ENCODE results near the gene STYXL2.

Gene STYXL2

GRCh38 chr1:167081594-167082156, 12.2 kb upstream of the STYXL2 start:
- DNase-seq: peak; percentile 32

- no peak for DNase-seq
These were observed 11.3 kb upstream of the STYXL2 start for GRCh38 chr1:167082511-167083027.

- DNase-seq: peak; percentile 22
These were observed 10.7 kb upstream of the STYXL2 start for GRCh38 chr1:167083066-167083665.

GRCh38 chr1:167083871-167084270, 10.0 kb upstream of the STYXL2 start:
- no peak for DNase-seq

GRCh38 chr1:167084757-167085156, 9.1 kb upstream of the STYXL2 start:
- no peak for DNase-seq

GRCh38 chr1:167086033-167086432, 7.8 kb upstream of the STYXL2 start:
- DNase-seq: no peak

- DNase-seq: no peak
These were observed 7.1 kb upstream of the STYXL2 start for GRCh38 chr1:167086768-167087167.

GRCh38 chr1:167088746-167089417, 5.0 kb upstream of the STYXL2 start:
- no peak for DNase-seq

GRCh38 chr1:167089939-167090313, 3.9 kb upstream of the STYXL2 start:
- no peak for DNase-seq

- DNase-seq: peak; percentile 9
These were observed 3.4 kb upstream of the STYXL2 start, which contains the start of gene GPA33 for GRCh38 chr1:167090314-167090942. TSS of gene GPA33 (minus strand) at chr1:167090377. CDS start at chr1:167090287, 90 bp downstream.

- DNase-seq: no peak
These were observed 1.2 kb upstream of the STYXL2 start for GRCh38 chr1:167092653-167093052.

- no peak for DNase-seq
These were observed 815 bp downstream of the STYXL2 start for GRCh38 chr1:167094690-167095089.

GRCh38 chr1:167095368-167095767, 1.5 kb downstream of the STYXL2 start:
- DNase-seq: no peak

GRCh38 chr1:167099851-167100250, 6.0 kb downstream of the STYXL2 start:
- DNase-seq: no peak

- no peak for DNase-seq
These were observed 6.9 kb downstream of the STYXL2 start for GRCh38 chr1:167100730-167101129.

GRCh38 chr1:167101754-167102153, 7.9 kb downstream of the STYXL2 start:
- DNase-seq: no peak

GRCh38 chr1:167102906-167103573, 9.2 kb downstream of the STYXL2 start:
- DNase-seq: no peak

- DNase-seq: no peak
These were observed 10.4 kb downstream of the STYXL2 start for GRCh38 chr1:167104256-167104633.

- peak; percentile 58 for DNase-seq
These were observed 11.6 kb downstream of the STYXL2 start for GRCh38 chr1:167105271-167106118.

- no peak for DNase-seq
These were observed 12.2 kb downstream of the STYXL2 start for GRCh38 chr1:167106119-167106461.

GRCh38 chr1:167107456-167107855, 13.6 kb downstream of the STYXL2 start:
- no peak for DNase-seq

GRCh38 chr1:167109125-167109524, 15.2 kb downstream of the STYXL2 start:
- DNase-seq: no peak

Data from NCI-H510A treated with DMSO at 0.1 percent for 48 hours (cell line).